SKM-1 treated with dmso at 0.1 percent for 144 hours (cell line): ENCODE results near the gene FBRSL1.
A peak's percentile ranks its signal among the peaks of the same experiment; 100 is the strongest.

Source experiments
- DNase-seq: peaks from one replicate; lab custom pipeline; 2025; ENCODE audit not compliant: unreplicated experiment; lab: John Stamatoyannopoulos, UW

Gene FBRSL1

DNA sequence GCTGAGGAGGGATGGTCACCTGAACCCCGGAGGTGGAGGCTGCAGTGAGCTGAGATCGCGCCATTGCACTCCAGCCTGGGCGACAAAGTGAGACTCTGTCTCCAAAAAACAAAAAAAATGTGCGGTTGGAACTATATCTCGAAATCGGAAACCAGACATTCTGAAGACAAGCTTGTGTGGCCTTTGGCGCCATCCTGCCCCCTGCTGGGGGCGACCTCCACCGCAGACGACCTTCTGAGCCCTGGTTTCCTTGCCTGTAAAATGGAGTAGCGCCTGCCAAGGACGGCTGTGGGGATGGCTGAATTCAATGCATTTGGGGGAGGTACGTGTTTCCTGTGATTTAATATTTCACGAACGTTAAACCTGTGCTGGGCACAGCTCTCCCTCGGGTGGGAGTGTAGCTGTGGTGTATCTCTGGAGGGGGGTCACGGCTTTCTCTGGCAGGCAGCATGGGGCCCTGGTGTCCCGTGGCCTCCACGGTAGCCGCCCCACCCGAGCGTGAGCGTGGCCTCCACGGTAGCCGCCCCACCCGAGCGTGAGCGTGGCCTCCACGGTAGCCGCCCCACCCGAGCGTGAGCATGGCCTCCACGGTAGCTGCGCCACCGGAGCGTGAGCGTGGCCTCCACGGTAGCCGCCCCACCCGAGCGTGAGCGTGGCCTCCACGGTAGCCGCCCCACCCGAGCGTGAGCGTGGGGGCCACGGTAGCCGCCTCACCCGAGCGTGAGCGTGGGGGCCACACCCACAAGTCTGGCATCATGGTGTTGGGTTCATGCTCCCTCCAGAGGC lies 65.1 kb downstream of the FBRSL1 start:
- no peak for DNase-seq

DNA sequence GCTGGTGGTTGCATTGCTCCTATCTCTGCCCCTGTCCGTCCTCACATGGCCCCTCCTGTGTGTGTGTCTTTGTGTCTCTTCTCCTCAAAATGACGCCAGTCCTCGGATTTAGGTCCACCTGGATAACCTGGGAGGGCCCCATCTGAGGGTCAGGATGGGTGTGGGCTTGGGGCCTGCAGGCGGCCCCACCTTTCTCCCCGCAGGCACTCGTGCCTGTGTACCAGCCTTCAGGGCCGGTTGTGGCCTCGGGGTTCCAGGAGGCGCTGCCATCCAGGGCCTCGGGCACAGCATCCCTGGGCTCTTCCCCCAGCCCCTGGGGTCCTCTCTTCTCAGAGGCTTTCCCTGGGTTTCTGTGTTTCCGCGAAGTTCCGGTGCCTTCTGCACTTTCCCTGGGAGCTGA lies 65.7 kb downstream of the FBRSL1 start:
- no peak for DNase-seq

DNA sequence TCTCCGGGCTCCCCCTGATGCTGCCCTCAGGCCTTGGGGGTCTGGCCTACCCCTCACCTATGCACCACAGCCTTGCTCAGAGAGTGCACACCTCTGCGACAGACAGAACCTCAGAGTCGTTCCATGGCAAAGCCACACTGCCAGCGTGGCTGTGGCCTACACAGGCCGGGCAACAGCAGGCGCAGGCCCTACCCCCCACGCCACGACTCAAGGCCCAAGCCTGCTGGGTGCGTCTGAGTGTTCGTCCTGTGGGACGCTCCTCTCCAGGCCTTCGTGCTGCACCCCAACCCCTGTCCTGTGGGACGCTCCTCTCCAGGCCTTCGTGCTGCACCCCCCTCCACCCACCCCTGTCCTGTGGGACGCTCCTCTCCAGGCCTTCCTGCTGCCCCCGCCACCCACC lies 66.3 kb downstream of the FBRSL1 start:
- DNase-seq = no peak

DNA sequence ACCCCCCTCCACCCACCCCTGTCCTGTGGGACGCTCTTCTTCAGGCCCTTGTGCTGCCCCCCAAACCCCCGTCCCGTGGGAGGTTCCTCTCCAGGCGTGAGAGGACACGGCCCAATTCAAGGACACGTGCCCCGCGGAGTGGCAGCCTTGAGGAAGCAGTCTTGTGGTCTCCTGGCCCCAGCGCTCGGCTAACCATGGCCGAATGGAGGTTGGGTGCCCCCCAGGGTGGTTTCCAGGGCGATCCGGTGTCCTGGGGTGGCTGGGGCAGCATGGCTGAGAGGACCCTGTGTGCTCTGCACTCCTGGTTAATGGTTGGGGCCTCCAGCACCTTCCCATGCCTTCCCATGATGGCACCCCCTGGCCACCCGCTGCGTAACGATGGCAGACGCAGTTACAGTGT lies 66.8 kb downstream of the FBRSL1 start:
- DNase-seq = no peak

DNA sequence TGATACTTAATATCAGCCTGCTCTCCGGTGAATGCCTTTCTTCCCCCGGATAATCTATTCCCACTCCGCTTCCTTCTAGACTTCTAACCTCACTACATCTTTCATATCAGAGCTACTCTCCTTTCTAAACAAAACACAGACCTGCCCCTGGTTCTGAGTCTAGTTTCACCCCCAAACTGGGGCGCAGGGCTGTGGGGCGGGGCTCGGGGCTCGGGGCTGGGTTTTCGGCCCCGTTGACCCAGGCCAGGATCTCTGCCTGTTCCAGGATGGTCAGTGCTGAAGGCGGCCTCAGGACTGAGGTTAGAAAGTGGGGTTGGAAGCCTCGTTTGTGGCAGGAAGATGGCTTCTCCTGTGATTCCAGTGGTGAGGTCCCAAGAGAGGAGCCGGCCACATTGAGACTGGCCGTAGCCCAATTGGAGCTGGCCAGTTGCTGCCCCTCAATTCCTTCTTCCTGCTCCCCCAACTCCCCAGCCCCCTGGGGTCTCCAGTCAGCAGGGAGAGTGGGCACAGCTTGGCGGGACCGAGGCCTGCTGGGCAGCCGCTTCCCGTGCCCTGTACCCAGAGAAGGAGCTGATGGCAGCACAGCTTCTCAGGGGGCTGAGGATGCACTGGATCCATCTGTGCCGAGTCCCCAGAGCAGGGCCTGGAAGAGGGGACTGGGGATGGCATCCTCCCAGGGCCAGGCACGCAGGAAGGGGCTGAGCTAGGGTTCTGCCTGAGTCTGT lies 67.5 kb downstream of the FBRSL1 start:
- DNase-seq = no peak

DNA sequence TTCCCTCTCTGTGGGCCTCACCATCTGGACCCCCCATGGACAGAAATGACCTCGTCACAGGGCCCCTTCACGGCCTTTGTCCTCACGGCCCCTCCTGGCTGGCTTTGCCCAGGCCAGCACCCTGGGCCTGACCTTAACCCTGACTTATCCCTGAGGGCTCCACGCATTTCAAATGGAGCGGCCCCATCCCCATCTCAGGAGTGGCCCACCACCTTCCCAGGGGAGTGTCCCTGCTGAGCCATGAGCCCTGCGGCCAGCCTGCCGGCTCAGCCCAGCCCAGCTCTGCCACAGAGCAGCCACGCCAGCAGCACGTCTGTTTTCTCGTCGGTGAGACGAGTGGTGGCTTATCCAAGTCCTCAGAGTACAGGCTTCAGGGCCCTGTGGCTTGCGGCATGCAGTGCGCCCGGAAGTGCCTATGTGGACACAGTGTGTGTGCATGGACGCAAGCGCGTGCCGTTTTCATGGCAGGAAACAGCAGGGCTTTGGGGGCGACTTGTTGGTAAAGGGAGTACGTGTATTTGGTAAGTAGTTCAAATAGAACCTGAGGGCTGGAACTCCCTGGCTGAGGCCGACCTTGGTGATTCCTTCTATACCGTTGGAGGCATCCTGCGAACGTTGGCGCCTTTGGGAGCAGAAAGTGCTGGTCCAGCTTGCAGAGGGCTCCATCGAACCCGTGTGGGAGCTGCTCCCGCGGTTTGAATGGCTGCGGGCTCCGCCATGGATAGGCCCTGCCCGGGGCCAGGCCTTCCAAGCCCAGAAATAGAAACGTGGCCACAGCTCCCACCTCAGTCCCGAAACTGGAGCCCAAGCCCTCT lies 68.3 kb downstream of the FBRSL1 start:
- DNase-seq = no peak

DNA sequence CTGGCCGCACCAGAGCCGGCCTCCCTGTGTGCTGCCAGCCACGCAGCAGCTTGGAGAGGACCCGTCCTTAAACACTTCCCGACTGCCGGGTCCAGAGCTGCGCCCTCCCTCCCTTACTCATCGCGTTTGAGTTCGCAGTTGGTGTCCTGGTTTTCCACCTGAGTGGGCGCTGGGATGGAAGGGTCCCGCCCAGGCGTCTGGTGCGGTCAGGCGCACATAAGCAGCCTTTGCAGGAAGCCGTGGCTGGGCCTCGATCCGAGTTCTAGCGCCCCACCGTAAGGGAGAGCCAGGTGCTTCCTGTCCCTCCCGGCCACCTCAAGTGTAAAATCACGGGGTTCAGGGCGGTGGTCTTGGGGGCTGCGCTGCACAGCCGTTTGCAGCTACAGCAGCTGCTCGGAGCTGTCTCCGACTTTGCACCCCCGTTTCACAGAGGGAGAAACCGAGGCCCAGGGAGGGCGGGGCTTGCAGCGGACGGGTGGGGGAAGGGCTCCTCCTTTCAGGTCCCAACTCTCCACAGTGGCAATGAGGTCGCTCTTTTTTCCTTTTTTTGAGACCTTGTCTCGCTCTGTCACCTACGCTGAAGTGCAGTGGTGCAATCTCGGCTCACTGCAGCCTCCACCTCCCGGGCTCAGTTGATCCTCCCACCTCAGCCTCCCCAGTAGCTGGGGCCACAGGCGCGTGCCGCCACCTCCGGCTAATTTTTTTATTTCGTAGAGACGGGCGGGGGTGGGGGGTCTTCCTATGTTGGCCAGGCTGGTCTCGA lies 69.1 kb downstream of the FBRSL1 start:
- DNase-seq = no peak

DNA sequence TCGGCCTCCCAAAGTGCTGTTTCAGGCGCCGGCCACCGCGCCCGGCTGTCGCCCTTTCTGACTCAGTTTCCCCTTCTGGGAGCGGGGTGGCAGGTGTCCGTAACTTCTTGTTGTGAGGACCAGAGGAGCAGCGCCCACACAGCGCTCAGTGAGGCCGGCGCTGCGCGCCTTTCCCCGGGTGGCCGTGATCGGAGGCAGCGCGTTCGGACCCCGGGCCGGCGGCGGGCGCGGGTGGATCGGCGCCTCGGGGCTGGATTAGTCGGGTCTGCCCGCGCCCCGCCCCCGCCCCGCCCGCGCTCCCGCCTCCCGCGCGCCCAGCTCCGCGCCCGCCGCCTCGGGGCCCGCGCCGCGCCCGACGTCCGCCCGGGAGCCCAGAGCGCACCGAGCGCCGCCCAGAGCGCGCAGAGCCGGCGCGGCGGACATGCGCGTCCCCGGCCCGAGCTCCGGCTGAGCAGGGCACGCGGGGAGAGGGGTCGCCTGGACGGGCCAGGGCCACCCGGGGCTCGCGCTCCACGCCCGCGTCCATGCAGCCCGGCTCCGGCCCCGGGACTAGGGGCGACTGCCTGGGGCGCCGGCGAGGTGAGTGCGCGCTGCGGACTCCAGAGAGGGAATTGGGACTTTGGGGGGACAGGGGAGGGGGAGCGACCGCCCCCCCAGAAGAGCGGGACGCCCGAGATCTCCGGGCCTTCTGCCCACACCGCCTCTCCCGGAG lies 69.9 kb downstream of the FBRSL1 start:
- no peak for DNase-seq

DNA sequence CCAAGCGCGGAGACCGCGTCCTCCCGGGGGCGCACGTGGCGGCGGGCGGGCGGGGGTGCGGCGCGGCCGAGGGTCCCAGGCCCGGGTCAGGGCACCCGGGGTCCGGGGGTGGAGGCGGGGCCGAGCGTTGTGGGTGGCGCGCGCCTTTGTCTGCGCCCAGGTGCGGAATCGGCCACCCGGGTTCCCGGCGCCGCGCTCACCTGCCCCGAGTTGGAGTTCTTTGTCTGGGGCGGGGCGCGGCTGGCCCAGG lies 70.3 kb downstream of the FBRSL1 start:
- DNase-seq = no peak

DNA sequence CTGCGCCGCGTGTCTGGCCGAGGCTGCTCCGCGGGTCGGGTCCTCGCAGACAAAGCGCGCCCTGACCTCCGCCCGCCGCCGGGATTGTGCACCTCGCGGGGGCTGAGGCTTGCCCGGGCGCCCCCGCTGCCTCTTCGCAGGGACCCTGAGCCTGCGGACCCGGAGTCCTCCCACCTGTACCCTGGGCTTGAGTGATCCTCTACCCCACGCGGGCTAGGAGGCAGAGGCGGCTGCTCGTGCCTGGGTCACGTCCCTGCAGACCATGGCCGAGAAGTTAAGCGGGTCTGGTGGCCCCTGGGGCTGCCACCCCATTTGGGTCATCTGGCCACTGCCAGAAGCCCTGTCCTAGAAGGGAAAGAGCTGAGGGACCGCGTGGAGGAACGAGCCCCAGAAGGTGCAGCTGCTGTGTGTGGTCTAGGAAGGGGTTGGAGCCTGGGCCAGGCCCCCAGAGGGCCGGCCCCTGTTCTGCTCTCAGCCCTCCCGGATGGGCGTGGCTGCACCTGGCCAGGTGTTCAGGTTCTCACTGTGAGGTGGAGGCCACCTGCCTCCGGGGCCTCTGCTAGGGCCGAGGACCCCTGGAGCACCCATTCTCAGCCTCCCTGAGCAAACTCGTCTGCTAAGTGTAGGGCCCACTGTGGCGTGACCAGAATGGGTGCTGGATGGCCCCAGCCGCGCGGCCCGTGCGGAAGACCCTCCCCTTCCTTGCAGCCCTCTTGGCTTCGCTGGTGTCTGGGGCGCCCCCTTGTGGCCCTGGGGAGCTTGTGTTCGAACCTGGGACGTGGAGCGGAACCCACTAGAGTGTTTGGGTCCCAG lies 70.9 kb downstream of the FBRSL1 start:
- peak; percentile 38 for DNase-seq
